Uterus (tissue), 4 donors: ENCODE results near the gene CDYL. TPM values are rescaled to one million over a fixed set of nuclear protein-coding genes. Genes with fewer than 3 reads are reported as not detected.

Experiments
- DNase-seq, 2 donors: peaks; one replicate each; pipeline ENCODE4 v3.0.0-alpha.2; 2019 to 2020
- H3K27ac ChIP-seq, 2 donors: fragments of 200-600 bp; sonication (generic); 1 replicate in 1 of 2; 2 replicates in 1 of 2; pipeline ENCODE4 v1.5.1; 2016 to 2018
- H3K27me3 ChIP-seq, 2 donors: fragments of 200-600 bp; sonication (generic); one replicate each; pipeline ENCODE4 v1.5.1; 2018 to 2019; ENCODE audit warnings: control low read depth in 1 of 2
- H3K36me3 ChIP-seq, 2 donors: fragments of 200-600 bp; sonication (generic); one replicate each; pipeline ENCODE4 v1.5.1; 2019; ENCODE audit warnings: control low read depth in 1 of 2
- H3K4me1 ChIP-seq, 2 donors: fragments of 200-600 bp; sonication (generic); one replicate each; pipeline ENCODE4 v1.5.1; 2018 to 2019; ENCODE audit warnings: control low read depth in 1 of 2
- H3K4me3 ChIP-seq, 2 donors: fragments of 200-600 bp; sonication (generic); 1 replicate in 1 of 2; 2 replicates in 1 of 2; pipeline ENCODE4 v1.5.1; 2018 to 2019; ENCODE audit warnings: mild to moderate bottlenecking in 1 of 2
- H3K9me3 ChIP-seq, 2 donors: fragments of 200-600 bp; sonication (generic); one replicate each; pipeline ENCODE4 v1.5.1; 2019; ENCODE audit warnings: control low read depth in 1 of 2
- POLR2A ChIP-seq, 2 donors: fragments of 450-650 bp; IDR thresholded peaks; one replicate each; pipeline ENCODE4 v1.6.1; 2016; ENCODE audit warnings: antibody characterized with exemption in 2 of 2, mild to moderate bottlenecking in 1 of 2, moderate library complexity in 1 of 2
- intact Hi-C: fragments of 100-400 bp; cut with DNase I; formaldehyde crosslinking; loops from one replicate; pipeline ENCODE4 v1.15.1; 2023; ENCODE audit warnings: low total_unique reads
- total RNA-seq, 4 donors: library from RNA; depleted of rRNA in 3 of 4; stranded (reverse); fragments of >200 nt in 3 of 4; gene quantifications; one replicate each; pipeline versions ENCODE4 v1.1.0 to v1.2.4, GENCODE V29; 2014 to 2023
- TF ChIP-seq, protein P1 (sequence below), 4 experiments: fragments of 200-600 bp in 2 of 4; fragments of 450-650 bp in 2 of 4; sonication (generic) in 2 of 4; IDR thresholded peaks; one replicate each; pipeline ENCODE4 v1.5.1; 2016 to 2019; ENCODE audit warnings: antibody characterized with exemption in 4 of 4, mild to moderate bottlenecking in 2 of 4, moderate library complexity in 1 of 4
- donor health status: DM: yes; HTN: yes; CAD: no.

CDYL gene
- total RNA-seq, 4 donors from 2014 or later = 24.1 to 118 (median 42.3) TPM

DNA sequence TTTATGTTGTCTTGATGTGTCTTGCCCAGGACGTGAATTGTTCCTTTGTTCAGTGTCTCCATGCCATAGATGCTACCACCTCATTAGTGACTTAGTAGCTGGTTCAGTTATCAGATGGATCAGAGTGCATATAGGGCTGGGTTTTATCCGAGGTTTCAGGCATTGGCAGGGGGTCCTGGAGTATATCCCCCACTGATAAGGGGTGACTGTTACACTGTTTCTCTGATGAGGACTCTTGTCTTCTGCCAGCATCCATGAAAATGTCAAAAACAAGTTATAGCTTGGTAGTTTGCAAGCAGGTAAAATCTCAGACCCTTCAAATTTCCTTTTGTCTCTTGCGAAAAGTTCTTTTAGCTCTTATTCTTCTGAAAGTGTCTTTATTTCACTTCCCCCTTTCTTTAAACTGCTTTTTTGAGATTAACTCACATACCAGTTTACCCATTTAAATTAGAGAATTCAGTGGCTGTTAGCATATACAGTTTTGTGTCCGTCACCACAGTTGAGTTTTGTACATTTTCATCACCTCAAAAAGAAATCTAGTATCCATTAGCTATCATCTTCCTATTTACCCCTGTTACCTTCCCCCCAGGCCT, 109.2 kb downstream of the CDYL start:
- no peak overlapping the region for H3K4me3 ChIP-seq
- no peak for DNase-seq
- no peaks in the 10 kb centered on the region for H3K4me1 ChIP-seq
- no peaks in the 10 kb centered on the region for H3K27me3 ChIP-seq
- no peak overlapping the region for H3K27ac ChIP-seq
- no peaks in the 10 kb centered on the region for H3K9me3 ChIP-seq
- intact Hi-C loops = no loop called here
- TF ChIP-seq POLR2A (IDR thresholded peaks at IDR 0.05) = no peak
- TF ChIP-seq, protein P1, sequence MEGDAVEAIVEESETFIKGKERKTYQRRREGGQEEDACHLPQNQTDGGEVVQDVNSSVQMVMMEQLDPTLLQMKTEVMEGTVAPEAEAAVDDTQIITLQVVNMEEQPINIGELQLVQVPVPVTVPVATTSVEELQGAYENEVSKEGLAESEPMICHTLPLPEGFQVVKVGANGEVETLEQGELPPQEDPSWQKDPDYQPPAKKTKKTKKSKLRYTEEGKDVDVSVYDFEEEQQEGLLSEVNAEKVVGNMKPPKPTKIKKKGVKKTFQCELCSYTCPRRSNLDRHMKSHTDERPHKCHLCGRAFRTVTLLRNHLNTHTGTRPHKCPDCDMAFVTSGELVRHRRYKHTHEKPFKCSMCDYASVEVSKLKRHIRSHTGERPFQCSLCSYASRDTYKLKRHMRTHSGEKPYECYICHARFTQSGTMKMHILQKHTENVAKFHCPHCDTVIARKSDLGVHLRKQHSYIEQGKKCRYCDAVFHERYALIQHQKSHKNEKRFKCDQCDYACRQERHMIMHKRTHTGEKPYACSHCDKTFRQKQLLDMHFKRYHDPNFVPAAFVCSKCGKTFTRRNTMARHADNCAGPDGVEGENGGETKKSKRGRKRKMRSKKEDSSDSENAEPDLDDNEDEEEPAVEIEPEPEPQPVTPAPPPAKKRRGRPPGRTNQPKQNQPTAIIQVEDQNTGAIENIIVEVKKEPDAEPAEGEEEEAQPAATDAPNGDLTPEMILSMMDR (IDR thresholded peaks at IDR 0.05) = no peak
- H3K36me3 ChIP-seq = no peaks in the 10 kb centered on the region

DNA sequence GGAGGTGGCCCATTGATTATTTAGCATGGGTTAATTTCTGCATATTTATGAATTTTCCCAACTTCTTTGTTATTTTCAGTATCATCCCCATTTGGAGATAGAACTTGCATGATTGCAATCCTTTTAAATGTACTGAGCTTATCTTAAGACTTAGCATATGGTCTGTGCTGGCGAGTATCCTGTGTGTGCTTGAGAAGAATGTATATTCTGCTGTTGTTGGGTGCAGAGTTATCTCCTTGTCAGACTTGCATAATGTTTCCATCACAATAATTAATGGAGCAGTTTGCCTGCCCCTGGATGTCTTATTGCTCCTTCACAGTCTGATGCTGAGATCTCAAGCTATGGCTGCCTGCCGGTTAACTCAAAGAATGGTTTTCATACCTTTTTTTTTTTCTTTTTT, 112.6 kb downstream of the CDYL start:
- intact Hi-C loops = no loop called here
- H3K36me3 ChIP-seq = no peaks in the 10 kb centered on the region
- TF ChIP-seq, protein P1 (IDR thresholded peaks at IDR 0.05) = no peak
- TF ChIP-seq POLR2A (IDR thresholded peaks at IDR 0.05) = no peak
- no peak overlapping the region for H3K27ac ChIP-seq
- H3K4me3 ChIP-seq = no peak overlapping the region
- no peaks in the 10 kb centered on the region for H3K9me3 ChIP-seq
- no peaks in the 10 kb centered on the region for H3K27me3 ChIP-seq
- no peak for DNase-seq
- H3K4me1 ChIP-seq = no peaks in the 10 kb centered on the region

DNA sequence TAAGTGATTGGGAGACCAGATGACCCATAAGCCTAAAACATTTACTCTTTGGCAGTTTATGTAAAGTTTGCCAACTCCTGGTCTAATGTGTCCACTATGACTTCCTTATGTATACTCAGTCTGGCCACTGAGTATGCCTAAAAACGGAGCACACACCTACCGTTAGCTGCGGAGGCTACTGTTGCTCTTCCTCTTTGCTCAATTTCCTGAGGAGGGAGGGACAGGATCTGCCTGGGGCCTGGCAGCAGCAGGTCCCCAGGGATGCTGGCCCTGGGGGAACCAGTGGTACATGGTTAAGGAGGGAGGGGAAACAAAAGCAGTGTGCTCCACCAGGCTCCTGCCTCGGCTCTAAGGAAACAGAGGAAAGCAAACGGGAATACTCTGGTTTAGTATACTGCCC, 113.5 kb downstream of the CDYL start:
- no peaks in the 10 kb centered on the region for H3K9me3 ChIP-seq
- TF ChIP-seq, protein P1 (IDR thresholded peaks at IDR 0.05) = no peak
- no peak for TF ChIP-seq POLR2A (IDR thresholded peaks at IDR 0.05)
- no peak overlapping the region for H3K4me3 ChIP-seq
- H3K27ac ChIP-seq = no peak overlapping the region
- no peaks in the 10 kb centered on the region for H3K27me3 ChIP-seq
- no peaks in the 10 kb centered on the region for H3K36me3 ChIP-seq
- DNase-seq = no peak
- no peaks in the 10 kb centered on the region for H3K4me1 ChIP-seq
- intact Hi-C loops = no loop called here

DNA sequence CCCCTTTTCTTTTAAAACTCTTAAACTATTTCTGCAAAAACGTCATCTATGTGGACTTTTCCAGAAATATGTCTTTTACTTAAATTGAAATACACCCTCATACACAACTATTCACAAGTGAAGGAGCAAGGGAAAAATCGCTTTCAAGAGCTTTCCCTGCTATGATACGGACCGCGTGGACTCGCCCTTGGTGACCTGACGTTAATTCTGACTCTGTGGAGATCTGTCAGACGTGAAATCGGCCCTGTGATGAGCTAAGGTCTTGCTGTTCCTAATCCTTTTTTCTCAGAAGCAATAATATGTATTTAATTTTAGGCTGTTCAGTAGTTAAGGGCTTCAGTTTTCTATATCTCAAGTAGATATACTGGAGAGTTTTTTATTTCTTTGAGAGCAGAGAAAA, 114.0 kb downstream of the CDYL start:
- intact Hi-C loops = no loop called here
- TF ChIP-seq, protein P1 (IDR thresholded peaks at IDR 0.05) = no peak
- TF ChIP-seq POLR2A (IDR thresholded peaks at IDR 0.05) = no peak
- Histone ChIP-seq H3K9me3 (no peaks in the 10 kb centered on the region), H3K27ac (no peak overlapping the region), H3K27me3 (no peaks in the 10 kb centered on the region), H3K4me1 (no peaks in the 10 kb centered on the region), H3K36me3 (no peaks in the 10 kb centered on the region), H3K4me3 (no peak overlapping the region)
- DNase-seq = no peak

DNA sequence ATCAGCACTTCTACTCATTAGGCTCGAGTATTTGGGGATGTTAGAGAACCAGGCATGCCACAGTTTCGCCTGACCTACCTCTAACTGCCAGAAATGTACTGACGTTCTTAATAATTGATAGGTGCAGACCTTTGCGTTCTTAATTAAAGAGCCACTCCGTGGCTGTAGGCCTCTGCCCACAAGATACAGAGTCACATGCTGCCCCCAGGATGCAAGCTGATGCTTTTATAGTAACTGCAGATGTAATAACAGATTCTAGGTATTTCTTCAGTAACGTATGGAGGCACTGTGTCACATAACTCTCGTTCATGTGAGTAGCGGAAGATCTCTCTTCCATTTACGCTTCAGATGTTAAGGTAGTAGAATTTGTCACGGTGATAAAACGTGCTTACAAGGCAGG, 114.4 kb downstream of the CDYL start:
- H3K4me3 ChIP-seq = no peak overlapping the region
- H3K27ac ChIP-seq = no peak overlapping the region
- no peaks in the 10 kb centered on the region for H3K4me1 ChIP-seq
- intact Hi-C loops = no loop called here
- TF ChIP-seq, protein P1 (IDR thresholded peaks at IDR 0.05) = no peak
- no peak for TF ChIP-seq POLR2A (IDR thresholded peaks at IDR 0.05)
- DNase-seq = no peak
- no peaks in the 10 kb centered on the region for H3K9me3 ChIP-seq
- H3K36me3 ChIP-seq = no peaks in the 10 kb centered on the region
- no peaks in the 10 kb centered on the region for H3K27me3 ChIP-seq
